Stimulated activated CD8-positive, alpha-beta memory T cell treated with anti-CD3 and anti-CD28 coated beads, Interleukin-15, amount 100 ng/mL, for 48 hours (primary cell): ENCODE results near the gene RNF144A.

Source experiments
- DNase-seq, 2 donors: peaks; one replicate each; pipeline ENCODE4 v3.0.0-alpha.2; 2020; ENCODE audit warnings: low read depth in 2 of 2

RNF144A gene

DNA sequence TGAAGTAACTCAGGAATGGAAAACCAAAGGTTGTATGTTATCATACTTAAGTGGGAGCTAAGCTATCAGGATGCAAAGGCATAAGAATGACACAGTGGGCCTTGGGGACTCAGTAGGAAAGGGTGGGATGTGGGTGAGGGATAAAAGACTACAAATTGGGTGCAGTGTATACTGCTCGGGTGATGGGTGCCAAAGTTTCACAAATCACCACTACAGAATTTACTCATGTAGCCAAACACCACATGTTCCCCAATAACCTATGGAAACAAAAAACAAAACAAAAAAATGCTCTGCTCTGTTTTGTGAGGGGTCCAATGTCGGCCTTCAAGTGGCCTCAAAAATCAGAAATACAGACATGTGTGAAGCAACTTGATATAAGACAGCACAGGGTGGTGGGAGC is 8.9 kb upstream of the RNF144A start:
- DNase-seq = no peak

DNA sequence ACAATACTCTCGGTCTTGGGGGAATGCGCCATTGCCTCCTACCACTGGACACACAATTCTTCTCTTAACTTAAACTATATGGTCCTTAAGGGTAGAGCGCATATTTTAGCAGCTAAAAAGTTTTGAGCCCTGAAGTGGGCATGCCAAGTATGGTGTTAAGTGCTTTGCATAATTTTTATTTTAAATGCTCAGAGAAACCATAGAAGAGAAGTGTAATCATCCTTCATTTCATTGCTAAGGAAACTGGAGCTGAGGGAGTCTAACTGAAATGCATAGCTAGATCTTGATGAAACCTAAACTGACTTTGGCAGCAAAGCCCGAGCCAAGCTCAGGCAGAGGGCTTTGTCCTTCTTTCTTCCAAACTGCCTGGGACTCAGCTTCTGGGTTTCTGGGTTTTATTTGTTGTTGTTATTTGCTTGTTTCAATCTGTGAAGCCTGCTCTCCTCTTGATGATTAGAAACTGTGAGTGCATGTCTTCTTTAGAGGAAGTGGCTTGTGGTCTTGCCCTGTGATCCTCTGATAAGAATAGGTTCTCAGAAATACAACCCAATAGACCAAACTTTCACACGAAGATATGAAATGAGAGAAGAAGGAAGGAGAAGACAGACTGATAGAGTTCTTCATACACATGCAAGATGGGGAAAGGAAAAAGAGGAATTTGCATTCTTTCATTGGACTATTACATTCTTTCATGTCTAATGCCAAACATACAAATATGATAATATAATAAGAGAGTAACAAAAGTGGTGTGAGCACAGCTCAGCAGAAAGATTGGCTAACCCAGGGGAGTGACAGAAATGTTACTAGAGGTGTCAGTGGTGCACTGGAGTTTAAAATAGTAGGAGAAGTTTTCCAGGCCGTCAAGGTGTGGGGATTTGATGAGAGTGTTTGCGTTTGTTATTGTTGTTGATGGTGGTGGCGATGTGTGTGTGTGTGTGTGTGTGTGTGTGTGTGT is 7.5 kb upstream of the RNF144A start:
- DNase-seq = no peak

DNA sequence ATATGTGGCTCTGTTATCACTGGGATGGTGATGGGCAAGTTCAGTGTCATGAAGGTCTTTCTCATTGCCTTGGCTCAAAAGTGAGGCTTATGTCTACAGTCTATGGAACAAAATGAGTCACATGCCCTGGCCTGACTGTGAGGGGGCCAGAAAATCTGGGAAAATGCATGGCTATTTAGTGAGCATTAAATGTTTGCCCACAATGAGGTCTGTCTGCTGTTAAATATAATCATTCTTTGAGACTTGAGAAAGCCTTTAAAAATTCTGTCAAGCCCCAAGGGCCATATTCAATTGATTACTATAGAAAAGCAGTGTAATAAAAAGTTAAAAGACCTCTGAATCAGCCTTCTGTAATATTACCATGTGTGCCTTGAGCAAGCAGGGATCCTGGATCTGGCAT is 5.5 kb upstream of the RNF144A start:
- DNase-seq = no peak

DNA sequence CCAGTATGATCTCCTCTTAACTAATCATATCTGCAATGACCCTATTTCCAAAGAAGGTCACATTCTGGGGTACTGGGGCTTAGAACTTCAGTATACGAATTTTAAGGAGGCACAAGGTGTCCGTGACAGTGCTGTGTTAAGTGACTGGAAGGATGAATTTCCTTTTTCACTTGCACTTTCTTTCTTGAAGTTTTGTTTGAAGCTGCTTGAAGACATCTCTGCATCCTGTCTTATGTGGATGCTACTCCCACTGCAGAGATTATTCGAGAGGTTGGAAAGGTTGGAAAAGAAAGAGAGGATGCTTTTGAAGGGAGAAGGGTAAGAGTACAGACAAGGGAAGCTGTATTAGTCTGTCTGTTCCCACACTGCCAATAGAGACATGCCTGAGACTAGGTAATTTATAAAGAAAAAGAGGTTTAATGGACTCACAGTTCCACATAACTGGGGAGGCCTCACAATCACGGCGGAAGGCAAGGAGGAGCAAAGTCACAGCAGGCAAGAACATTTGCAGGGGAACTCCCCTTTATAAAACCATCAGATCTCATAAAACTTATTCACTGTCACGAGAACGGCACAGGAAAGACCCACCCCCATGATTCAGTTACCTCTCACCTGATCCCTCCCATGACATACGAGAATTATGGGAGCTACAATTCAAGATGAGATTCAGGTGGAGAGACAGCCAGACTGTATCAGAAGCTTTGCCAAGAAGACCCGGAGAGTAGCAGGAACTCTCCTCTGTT is 3.6 kb upstream of the RNF144A start:
- DNase-seq = no peak

DNA sequence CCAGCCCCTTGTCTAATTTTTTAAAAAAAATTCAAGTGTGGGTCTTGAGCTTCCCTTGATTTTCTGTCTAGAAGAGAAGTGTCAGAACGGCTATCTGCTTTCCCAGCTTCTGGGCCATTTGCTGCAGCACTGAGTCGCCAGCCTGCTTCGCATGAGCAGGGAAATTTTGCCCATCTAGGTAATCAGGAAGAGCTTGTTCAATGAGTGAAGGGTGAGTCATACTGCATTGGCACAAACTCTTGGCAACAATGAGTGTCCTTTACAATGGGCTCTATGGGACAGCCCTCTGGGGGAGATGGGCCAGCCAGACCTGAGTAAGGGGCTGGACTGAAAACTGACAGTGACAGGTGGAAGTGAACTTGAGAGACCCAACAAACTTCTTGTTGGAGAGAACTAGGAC is 2.4 kb upstream of the RNF144A start:
- no peak for DNase-seq

DNA sequence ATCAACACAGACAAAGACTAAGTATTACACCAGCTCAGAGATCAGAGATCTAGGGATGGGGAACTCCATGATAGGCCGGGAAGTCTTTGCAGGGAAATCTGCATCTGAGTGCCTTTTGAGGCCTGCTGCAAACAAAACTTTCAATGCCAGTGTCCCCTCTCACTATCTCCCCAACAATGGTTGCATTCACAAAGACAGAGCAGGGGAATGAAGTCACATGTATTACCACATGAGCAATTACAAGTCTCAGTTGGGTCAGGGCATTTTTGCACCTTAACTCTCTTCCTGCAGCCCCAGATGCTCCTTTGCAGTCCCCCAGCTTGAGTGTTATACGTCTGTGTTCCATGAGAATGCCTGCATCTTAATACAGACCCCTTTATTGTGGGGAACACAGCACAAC is 1.8 kb upstream of the RNF144A start:
- no peak for DNase-seq

DNA sequence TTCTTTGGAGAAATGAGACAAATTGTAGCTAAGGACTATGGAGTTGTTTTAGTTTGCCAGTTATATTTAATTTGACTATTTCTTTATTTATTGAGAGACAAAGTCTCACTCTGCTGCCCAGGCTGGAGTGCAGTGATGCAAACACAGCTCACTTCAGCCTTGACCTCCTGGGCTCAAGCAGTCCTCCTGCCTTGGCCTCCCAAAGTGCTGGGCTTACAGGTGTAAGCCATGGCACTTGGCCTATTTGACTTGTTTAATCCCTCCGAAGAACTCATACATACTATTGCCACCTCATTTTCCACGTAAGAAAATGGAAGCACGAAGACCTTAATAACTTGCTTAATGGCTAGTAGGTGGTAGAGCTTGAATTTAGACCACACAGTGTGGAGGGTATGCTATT is 988 bp upstream of the RNF144A start:
- DNase-seq = no peak

DNA sequence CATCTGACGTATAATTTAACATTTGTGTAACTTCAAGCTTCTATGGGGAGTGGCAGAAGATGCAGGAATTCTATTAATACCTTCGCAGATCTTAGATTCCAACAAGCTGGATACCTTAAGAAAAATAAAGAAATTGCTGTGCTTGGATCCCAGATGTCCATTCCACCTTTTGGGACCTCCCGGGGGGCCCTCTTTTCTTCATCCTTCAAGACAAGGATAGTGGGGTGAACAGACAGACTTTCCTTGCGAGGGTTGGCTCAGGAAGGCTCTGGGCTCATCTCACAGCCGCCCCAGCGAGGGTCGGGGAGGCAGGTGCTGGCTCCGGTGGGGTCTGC is 509 bp upstream of the RNF144A start:
- DNase-seq = no peak

DNA sequence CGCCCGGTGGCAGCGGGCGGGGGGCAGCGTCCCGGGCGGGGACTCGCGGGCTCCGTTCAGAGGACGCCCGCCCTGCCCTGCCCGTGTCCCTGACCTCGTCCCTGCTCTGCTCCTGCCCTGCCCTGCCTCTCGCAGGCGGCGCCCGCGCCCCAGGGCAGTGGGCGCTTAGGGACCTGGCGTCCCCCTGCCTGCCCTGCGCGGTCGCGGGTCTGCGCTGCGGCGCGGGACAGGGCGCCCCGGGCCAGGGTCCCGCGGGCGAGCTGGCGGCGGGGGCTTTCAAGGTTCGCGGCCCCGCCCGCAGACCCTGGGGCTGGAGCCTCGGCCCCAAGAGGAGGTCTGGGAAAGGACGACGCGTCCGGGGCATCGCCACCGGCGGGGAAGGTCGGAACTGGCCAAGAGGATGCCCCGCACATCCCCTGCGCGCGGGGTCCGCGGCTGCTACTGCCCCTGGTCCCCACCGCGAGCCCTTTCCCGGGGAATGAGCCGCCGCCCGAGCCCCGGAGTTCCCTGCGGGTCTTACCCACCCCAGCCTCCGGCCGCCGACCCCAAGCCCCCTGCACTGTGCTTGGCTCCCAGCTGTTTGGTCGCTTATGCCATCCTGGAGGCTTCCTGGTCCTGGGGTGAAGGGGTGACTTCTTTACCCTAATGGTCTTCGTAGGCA is 679 bp downstream of the RNF144A start:
- DNase-seq = no peak

DNA sequence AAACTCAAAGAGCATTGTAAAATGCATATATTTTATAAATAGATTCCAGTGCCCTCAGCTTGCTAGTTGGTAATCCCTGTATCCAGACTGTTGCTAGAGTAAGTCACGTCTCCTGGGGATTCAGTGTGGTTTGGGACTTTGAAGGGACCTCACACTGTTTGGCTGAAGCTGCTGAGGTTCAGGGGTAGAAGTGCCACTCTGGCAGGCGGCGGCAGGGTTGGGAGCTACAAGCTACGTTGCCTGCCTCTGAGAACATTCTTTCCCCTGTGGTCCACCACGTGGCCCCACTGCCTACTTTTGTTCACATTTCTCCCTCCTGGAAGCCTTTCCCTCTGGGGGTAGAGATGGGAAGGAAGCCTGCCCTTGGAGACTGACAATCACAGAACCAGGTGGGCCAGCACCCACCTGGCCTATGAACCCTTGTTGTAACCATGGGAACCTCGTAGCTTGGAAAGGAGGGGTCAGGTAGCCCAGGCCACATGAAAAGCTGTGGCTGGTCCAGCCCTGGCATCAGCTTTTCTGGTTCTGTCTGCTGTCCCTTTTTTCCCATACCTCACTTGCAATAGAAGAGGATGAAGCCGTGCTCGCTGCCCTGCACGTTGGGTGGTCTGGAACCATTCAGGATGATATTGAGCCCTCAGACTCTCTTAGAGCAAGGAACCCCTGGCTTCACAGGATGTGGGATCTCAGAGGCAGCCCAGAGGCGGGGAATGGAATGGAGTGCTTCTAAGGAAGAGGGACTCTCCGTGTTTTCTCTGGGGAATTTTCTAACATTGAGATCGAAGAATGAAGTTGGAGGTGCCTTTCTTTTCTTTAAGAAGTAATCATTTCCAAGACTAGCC is 2.9 kb downstream of the RNF144A start:
- DNase-seq = no peak

DNA sequence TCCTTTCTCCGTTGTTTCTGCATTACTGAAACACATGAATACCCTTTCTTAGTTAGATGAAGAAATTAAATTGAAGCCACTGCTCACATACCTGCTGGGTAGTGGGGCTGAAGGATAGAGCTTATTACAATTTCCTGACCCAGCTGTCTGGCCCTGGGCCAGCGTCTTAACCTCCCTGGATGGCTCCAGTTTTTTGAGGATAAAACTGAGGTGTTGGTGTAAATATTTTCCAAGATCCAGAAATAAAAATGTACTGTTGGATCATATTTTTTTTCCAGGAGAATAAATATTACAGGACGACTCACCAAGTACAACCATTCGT is 3.5 kb downstream of the RNF144A start:
- DNase-seq = no peak

DNA sequence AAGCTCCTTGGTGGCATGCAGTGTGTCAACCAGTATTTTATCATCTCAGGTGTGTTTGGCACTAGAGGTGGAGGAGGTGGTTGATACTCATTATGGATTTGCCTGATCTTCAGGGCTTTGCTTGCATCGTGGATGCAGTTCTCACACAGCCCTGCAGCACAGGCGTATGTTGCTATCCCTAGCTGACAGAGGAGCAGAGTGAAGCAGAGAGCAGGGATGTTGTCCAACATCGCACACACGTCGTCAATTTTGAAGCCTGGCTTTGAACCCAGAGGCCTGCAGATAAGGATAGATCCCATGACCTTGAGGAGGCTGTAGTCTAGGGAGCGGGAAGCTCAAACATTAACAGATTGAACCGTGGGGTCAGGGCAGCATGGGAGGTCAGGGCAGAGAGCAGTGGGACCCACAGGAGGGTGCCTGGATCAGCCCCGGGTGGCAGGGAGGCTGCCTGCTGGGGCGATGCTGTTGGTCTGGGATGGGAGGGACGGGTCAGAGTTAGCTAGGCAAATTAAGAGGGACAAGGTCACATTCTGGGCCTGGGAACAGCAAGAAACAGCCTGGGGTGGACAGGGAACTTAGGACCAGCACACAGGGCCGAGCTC is 4.2 kb downstream of the RNF144A start:
- DNase-seq = no peak

DNA sequence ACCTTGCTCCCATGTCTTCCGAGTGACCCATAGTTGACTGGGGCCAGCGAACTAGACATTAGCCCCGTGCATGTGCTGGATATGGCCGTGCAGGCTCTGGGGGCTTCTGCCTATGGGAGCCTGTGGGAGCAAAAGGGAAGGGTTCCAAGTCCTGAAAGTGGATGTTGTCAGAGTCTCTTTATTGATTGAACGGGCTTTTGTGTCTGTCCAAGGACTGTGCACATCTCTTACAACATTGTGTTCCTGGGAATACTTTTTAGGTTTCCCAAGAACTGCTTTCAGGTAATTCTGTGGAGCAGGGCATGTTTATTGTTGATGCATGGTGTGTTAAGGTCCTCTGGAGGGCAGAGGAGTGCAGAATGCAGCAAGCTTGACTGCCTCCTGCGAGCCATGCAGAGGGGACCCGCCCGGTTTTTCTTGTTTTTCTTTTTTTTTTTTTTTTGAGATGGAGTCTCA is 5.0 kb downstream of the RNF144A start:
- no peak for DNase-seq

DNA sequence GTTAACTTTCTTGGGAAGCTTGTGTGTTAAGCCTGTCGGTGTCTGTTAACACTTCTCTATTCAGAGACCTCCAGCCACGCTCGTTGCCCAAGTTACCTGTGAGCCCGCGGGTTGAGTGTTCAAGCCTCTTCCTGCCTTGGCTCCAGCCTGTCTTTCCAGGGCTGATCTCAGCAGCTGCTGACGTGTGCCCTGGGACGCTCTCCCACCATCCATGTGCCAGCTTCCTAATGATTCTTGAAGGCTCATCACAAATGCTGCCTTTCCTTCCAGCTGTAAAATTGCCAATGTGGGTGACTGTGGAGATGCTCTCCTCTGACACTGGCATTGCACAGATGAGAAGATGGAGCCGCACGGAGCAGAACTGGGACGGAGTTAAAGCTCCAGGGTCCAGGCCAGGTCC is 6.1 kb downstream of the RNF144A start:
- no peak for DNase-seq

DNA sequence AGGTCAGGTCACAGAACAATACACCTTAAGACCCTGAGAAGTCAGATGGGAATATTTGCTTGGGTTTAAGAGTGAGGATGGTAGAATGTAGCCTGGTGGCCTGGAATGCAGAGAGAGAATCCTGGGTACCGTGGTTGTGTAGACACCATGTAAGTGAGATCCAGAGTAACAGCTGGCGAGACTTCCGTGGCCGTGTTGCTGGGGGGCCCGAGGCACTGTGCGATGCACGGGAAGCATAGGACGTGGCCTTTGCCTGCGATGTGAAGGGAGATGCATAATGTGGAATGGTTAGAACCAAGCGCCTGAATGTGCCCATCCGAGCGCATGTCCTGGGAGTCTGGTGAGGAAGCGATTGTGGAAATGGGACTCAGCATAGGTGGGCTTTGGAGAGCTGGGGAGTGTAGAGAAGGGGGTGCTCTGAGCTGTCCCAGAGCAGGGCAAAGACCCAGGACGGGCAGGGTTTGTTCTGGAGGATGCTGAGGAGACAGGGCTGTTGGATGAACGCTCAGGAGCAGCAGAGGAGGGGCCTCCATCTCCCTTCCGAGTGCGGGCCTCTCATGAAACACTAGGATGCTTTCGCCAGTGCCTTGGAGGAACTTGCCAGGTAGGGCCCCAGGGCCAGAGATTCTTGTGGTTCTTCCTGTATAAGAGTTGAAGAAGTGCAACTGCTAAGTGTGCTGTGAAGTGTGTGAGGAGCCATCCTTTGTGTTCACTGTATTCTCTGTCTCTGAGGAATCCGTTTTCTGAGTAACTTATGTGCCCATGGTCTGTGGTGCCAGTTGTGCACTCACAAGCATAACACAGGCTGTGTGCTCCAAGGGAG is 7.1 kb downstream of the RNF144A start:
- DNase-seq = no peak

DNA sequence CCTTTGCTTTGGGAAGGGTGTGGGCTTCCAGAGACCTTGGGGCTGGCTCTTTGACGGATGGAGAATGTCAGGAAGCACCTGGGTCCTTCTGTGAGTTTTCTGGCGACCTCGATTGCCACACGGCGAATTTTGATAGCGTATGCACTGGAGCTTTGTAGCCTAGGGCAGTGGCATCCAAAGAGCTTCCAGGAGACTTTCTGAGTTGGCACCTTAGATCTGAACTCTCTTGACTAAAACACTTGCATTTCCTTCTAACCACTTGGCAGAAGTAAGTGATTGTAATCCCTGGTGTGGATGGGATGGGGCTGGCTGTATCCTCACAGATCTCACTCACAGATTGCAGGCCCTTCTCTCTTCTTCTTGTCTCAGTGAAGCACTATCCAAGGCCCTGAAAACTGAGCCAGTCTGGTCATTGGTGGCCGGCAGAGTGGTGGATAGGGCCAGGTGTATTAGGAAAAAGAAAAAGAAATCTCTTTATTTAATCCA is 7.8 kb downstream of the RNF144A start:
- DNase-seq = no peak

DNA sequence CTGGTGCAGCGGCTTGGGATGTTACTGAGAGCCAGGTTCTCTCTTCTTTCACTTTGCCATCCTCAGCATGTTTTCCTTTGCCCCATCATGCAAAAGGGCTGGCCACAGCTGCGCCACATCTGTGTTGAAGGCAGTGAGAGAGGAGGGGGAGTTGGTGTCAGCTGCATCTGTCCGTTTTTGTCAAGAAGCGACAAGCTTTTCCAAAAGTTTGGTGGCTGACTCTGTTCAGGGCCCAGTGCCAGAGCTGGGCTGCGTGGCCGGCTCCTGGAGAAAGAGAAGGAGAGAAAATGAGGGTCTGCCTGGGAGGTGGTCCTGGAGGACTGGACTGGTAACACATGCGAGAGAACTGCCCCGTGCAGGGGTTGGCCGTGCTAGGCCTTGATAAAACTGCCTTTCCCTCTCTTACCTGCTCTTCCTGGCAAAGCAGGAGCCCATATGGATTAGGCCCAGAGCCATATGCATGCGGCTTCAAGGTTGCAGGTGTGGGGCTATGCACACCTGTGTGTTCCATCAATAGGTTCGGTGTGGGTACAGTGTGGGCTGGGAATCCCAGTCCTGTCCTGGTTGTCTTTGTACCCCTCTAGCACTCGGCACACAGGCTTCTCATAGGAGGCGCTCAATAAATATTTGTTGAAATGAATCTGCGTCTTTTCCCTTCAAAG is 9.0 kb downstream of the RNF144A start:
- no peak for DNase-seq

DNA sequence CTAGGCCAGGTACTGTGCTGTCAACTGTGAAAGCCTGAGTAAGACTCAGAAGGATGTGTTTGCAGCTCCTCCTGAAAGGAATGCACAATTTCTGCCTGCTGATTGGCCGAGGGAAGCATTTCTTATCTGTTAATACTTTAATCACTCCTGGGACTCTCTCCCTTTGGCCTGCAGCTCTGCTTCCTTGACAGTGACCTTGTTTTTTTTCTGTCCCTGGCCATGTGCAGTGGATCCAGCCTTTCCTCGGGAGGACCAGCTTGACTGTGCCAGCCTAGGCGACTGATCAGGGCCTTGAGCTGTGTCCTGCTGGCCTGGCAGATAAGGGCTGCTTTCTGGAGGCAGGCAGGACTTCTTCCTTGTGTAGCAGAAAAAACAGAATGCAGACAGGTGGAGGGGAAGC is 10.0 kb downstream of the RNF144A start:
- DNase-seq = no peak

DNA sequence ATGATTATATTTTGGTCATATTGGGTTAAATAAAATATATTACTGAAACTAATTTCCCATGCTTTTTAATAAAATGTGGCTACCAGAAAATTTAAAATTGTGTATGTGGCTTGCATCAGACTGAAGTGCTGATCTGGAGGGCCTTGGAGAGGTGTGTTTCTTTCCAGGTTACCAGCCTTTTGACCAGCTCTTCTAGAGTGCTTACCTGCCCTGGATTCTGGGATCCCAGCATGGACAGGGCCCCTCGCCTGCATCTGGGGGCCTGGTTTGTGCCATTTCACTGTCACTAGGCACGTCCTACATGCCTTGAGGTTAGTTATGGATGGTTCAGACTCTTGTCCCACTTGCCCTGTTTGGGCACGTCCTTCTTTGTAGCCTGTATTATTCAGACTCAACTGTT is 10.5 kb downstream of the RNF144A start:
- DNase-seq = no peak

DNA sequence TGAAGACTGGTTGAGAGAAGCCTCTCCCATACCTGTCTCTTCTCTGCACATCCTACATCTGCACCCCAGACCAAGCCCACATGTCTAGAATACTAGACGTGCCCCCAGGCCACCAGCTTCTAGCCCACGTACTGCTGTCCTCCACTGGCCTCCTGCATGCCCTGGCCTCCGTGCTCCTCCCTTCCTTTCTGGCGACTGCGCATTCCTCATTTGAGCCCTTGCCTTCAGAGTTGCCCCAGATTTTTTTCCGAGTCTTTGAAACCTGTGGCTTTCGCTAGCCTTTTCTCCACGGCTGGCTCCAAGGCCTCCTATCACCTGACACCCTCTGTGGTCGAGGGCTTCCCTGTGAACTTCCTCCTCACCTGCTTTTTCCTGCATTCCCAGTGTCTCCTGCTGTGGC is 11.2 kb downstream of the RNF144A start:
- no peak for DNase-seq
